ENCODE data around the gene KAZN. TPM values are rescaled to one million over a fixed set of nuclear protein-coding genes. Genes with fewer than 3 reads are reported as not detected.

KAZN gene
- total RNA-seq, 2 experiments from 2014 or later: 0.22 to 0.55 TPM

DNA sequence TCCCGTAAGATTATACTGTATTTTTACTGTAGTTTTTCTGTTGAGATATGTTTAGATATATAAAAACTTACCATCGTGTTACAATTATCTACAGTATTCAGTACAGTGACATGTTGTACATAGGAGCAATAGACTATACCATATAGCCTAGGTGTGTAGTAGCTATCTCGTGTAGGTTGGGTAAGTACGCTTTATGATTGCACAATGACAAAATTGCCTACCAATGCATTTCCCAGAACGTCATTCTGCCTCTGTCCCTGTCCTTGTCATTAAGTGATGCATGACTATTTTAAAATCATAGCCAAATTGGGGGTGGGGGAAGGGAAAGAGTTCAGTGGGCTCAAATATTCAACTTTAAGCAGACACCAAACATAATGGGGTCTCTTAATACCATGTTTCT, 321.3 kb downstream of the KAZN start:
- CTCF ChIA-PET: no interaction called here
- peaks cover 15% of the 10 kb centered on the region in 2 experiments for H3K27me3 ChIP-seq (ENCODE audit: control insufficient read depth in 1 of 2, insufficient read depth in 2 of 2, low read length in 2 of 2)
- Mint-ChIP-seq H3K36me3 (ENCODE audit: low read depth) (no peaks in the 10 kb centered on the region), H3K4me1 (ENCODE audit: low read depth) (no peaks in the 10 kb centered on the region), H3K27ac (no peak overlapping the region), H3K4me3 (no peak overlapping the region), H3K27me3 (peaks cover 17% of the 10 kb centered on the region), H3K9me3 (no peaks in the 10 kb centered on the region)
- no peaks in the 10 kb centered on the region for H3K9me3 ChIP-seq (ENCODE audit: control insufficient read depth in 1 of 2, insufficient read depth in 1 of 2, low read length in 2 of 2)
- H3K4me1 ChIP-seq (ENCODE audit: insufficient read depth, low read length): peaks cover 2% of the 10 kb centered on the region
- POLR2A ChIA-PET: no interaction called here
- TF ChIP-seq, protein P1, sequence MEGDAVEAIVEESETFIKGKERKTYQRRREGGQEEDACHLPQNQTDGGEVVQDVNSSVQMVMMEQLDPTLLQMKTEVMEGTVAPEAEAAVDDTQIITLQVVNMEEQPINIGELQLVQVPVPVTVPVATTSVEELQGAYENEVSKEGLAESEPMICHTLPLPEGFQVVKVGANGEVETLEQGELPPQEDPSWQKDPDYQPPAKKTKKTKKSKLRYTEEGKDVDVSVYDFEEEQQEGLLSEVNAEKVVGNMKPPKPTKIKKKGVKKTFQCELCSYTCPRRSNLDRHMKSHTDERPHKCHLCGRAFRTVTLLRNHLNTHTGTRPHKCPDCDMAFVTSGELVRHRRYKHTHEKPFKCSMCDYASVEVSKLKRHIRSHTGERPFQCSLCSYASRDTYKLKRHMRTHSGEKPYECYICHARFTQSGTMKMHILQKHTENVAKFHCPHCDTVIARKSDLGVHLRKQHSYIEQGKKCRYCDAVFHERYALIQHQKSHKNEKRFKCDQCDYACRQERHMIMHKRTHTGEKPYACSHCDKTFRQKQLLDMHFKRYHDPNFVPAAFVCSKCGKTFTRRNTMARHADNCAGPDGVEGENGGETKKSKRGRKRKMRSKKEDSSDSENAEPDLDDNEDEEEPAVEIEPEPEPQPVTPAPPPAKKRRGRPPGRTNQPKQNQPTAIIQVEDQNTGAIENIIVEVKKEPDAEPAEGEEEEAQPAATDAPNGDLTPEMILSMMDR (IDR thresholded peaks at IDR 0.05): no peak
- no peaks in the 10 kb centered on the region for H3K36me3 ChIP-seq (ENCODE audit: insufficient read depth, low read length)
- no peak for ATAC-seq (ENCODE audit: poor library complexity)
- DNase-seq: no peak
- intact Hi-C loops (cut with DNase I, micrococcal nuclease): no loop called here
- no peak overlapping the region for H3K4me3 ChIP-seq (ENCODE audit: low read length)
- H3K27ac ChIP-seq (ENCODE audit: low read depth in 1 of 2, low read length in 2 of 2): no peak overlapping the region

DNA sequence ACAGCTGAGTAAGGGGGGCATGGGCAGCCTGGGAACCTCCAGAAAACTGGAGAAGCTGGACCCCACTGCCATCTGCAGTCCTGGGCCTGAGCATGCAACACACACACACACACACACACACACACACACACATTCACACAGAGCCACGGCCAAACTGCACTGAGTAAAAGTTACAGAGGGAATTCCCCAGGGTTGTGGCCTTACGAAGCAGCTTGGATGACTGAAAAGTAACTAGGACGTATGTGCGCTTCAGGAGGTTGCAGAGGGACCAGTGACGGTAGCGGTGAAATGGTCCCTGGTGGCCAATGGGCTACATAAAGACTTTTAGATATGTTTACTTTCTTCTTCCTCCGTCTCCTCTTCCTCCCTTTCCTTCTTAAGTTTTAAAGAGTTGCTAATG, 322.6 kb downstream of the KAZN start:
- ChIA-PET CTCF (no interaction called here), POLR2A (no interaction called here)
- peaks cover 6% of the 10 kb centered on the region for H3K4me1 ChIP-seq (ENCODE audit: insufficient read depth, low read length)
- Mint-ChIP-seq H3K27me3 (peaks cover 30% of the 10 kb centered on the region), H3K27ac (no peak overlapping the region), H3K4me3 (peak overlapping the region; percentile 45), H3K4me1 (ENCODE audit: low read depth) (peaks cover 9% of the 10 kb centered on the region), H3K9me3 (no peaks in the 10 kb centered on the region), H3K36me3 (ENCODE audit: low read depth) (no peaks in the 10 kb centered on the region)
- no peak for ATAC-seq (ENCODE audit: poor library complexity)
- no peak for DNase-seq
- no peak overlapping the region for H3K4me3 ChIP-seq (ENCODE audit: low read length)
- H3K9me3 ChIP-seq (ENCODE audit: control insufficient read depth in 1 of 2, insufficient read depth in 1 of 2, low read length in 2 of 2): no peaks in the 10 kb centered on the region
- H3K27ac ChIP-seq (ENCODE audit: low read depth in 1 of 2, low read length in 2 of 2): no peak overlapping the region
- H3K27me3 ChIP-seq (ENCODE audit: control insufficient read depth in 1 of 2, insufficient read depth in 2 of 2, low read length in 2 of 2): peaks cover 28% of the 10 kb centered on the region in 2 experiments
- TF ChIP-seq, protein P1 (IDR thresholded peaks at IDR 0.05): no peak
- intact Hi-C loops (cut with DNase I, micrococcal nuclease): no loop called here
- H3K36me3 ChIP-seq (ENCODE audit: insufficient read depth, low read length): no peaks in the 10 kb centered on the region

DNA sequence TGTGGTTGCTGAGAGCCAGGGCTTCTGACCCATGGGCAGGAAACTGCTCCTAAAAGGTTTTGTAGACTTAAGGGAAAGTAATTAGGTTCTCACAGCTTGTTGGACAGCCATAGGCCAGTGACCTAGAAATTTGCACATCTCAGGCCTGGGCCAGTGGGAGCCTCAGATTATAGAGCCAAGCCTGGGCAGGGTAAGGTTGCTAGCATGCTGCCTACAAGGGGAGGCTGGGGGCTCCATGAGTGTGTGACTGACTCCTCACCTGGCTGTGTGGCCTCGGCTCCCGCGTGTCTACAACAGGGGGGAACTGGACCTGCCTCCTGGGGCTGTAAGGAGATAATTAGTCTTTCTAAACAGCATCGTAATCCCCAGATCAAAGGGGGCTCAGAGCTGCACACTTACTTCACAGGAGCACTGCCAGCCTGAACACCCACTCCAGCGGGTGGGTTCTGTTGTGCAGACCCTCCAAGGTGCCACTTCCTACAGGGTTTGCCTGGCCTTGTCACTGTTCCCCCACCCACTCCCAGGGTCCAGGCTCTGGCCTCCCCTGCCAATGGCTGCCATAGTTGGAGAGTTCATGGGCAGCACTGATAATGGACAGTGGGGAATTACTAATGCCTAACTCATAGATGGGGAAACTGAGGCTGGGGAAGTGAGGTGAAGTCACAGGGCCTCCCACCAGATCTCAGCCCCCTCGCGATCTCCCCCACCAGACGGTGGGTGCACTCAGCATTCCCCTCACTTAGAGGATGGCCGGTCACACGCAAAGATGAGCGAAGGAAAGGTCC, 324.6 kb downstream of the KAZN start:
- Histone ChIP-seq H3K9me3 (ENCODE audit: control insufficient read depth in 1 of 2, insufficient read depth in 1 of 2, low read length in 2 of 2) (no peaks in the 10 kb centered on the region), H3K4me1 (ENCODE audit: insufficient read depth, low read length) (peaks cover 6% of the 10 kb centered on the region), H3K4me3 (ENCODE audit: low read length) (no peak overlapping the region), H3K27ac (ENCODE audit: low read depth in 1 of 2, low read length in 2 of 2) (no peak overlapping the region), H3K36me3 (ENCODE audit: insufficient read depth, low read length) (no peaks in the 10 kb centered on the region), H3K27me3 (ENCODE audit: control insufficient read depth in 1 of 2, insufficient read depth in 2 of 2, low read length in 2 of 2) (peaks cover 38 to 47% of the 10 kb centered on the region in 2 experiments)
- peak overlapping the region; percentile 82 for H3K4me3 Mint-ChIP-seq
- no peak for DNase-seq
- ChIA-PET POLR2A (no interaction called here), CTCF (no interaction called here)
- ATAC-seq (ENCODE audit: poor library complexity): no peak
- no peak overlapping the region for H3K27ac Mint-ChIP-seq
- H3K4me1 Mint-ChIP-seq (ENCODE audit: low read depth): peaks cover 11% of the 10 kb centered on the region
- no peaks in the 10 kb centered on the region for H3K36me3 Mint-ChIP-seq (ENCODE audit: low read depth)
- TF ChIP-seq, protein P1 (IDR thresholded peaks at IDR 0.05): no peak
- H3K27me3 Mint-ChIP-seq: peaks cover 50% of the 10 kb centered on the region
- intact Hi-C loops (cut with DNase I, micrococcal nuclease): no loop called here
- no peaks in the 10 kb centered on the region for H3K9me3 Mint-ChIP-seq

Measured in CD4-positive, alpha-beta T cell (primary cell).